ENCODE results near the gene FAP.

GRCh38 chr2:162196638-162197037, 46.6 kb downstream of the FAP start:
- TF ChIP-seq CBFB (CRISPR knock-in tag; IDR thresholded peaks at IDR 0.05; ENCODE audit: low read depth): no peak
- no peak for TF ChIP-seq AFF4 (CRISPR knock-in tag; IDR thresholded peaks at IDR 0.05; ENCODE audit: borderline replicate concordance)
- TF ChIP-seq ATF6 (CRISPR knock-in tag; IDR thresholded peaks at IDR 0.05): no peak
- no peak for TF ChIP-seq CTCF (IDR thresholded peaks at IDR 0.05)
- no peak for TF ChIP-seq STAT6 (CRISPR knock-in tag; conservative IDR thresholded peaks at IDR 0.05; ENCODE audit: low read depth)

Measured in WTC11 (cell line).